PC-9 (cell line): Measurements from ENCODE around the gene ZSWIM8. TPM values are rescaled to one million over a fixed set of nuclear protein-coding genes. Genes with fewer than 3 reads are reported as not detected.
A peak's percentile ranks its signal among the peaks of the same experiment; 100 is the strongest.

Experiments used
- BruUV-seq: library from RNA; stranded (reverse); fragments of 400-500 nt; replicated peaks from 2 replicates; lab custom pipeline; 2021; lab: Mats Ljungman, UMichigan
- CTCF ChIA-PET: fragments of 300-600 bp; sonication (Branson Sonifier 250); formaldehyde crosslinking; loops from one replicate; lab custom pipeline; 2022; ENCODE audit warnings: antibody characterized with exemption; lab: Charles Lee
- POLR2A ChIA-PET: fragments of 300-600 bp; sonication (Branson Sonifier 250); formaldehyde crosslinking; loops from one replicate; lab custom pipeline; 2022; ENCODE audit warnings: antibody characterized with exemption; ENCODE audit not compliant: unreplicated experiment; lab: Charles Lee
- DNase-seq, 2 experiments: peaks; one replicate each; pipeline versions ENCODE4 v3.0.0 to v3.0.0-alpha.2; 2015 to 2022; ENCODE audit warnings: mixed read lengths in 1 of 2
- H2AFZ ChIP-seq: fragments of 200-600 bp; sonication (generic); 2 replicates; pipeline ENCODE4 v1.8.1; 2017; ENCODE audit warnings: antibody characterized with exemption
- H3F3A ChIP-seq: fragments of 200-600 bp; sonication (generic); 2 replicates; pipeline ENCODE4 v1.8.1; 2017; ENCODE audit warnings: antibody characterized with exemption, mild to moderate bottlenecking, low read depth; ENCODE audit not compliant: insufficient read depth
- H3K27ac ChIP-seq: fragments of 200-600 bp; sonication (generic); 2 replicates; pipeline ENCODE4 v1.6.1; 2016; ENCODE audit warnings: mixed run types
- H3K27me3 ChIP-seq: fragments of 200-600 bp; sonication (generic); 2 replicates; pipeline ENCODE4 v1.6.1; 2016; ENCODE audit warnings: low read depth, mixed run types; ENCODE audit not compliant: insufficient read depth
- H3K36me3 ChIP-seq: fragments of 200-600 bp; sonication (generic); 2 replicates; pipeline ENCODE4 v1.6.1; 2016; ENCODE audit warnings: low read depth, mixed run types
- H3K4me1 ChIP-seq: fragments of 200-600 bp; sonication (generic); replicated peaks from 2 replicates; pipeline ENCODE4 v1.6.1; 2016; ENCODE audit warnings: mixed run types; ENCODE audit not compliant: insufficient read depth
- H3K4me2 ChIP-seq: fragments of 200-600 bp; sonication (generic); 2 replicates; pipeline ENCODE4 v1.6.1; 2017; ENCODE audit warnings: mixed run types
- H3K4me3 ChIP-seq: fragments of 200-600 bp; sonication (generic); 2 replicates; pipeline ENCODE4 v1.6.1; 2016; ENCODE audit warnings: mixed run types
- H3K79me2 ChIP-seq: fragments of 200-600 bp; sonication (generic); 2 replicates; pipeline ENCODE4 v1.6.1; 2017; ENCODE audit warnings: low read depth, mixed run types
- H3K9me2 ChIP-seq: fragments of 200-600 bp; sonication (generic); 2 replicates; pipeline ENCODE4 v1.8.1; 2017; ENCODE audit warnings: mild to moderate bottlenecking; ENCODE audit not compliant: insufficient read depth
- H3K9me3 ChIP-seq: fragments of 200-600 bp; sonication (generic); 2 replicates; pipeline ENCODE4 v1.8.1; 2016; ENCODE audit warnings: low read depth; ENCODE audit not compliant: insufficient read depth
- H4K20me1 ChIP-seq: fragments of 200-600 bp; sonication (generic); 2 replicates; pipeline ENCODE4 v1.8.1; 2017; ENCODE audit not compliant: insufficient read depth
- CTCF ChIP-seq: fragments of 200-600 bp; sonication (generic); conservative IDR thresholded peaks from 2 replicates; pipeline ENCODE4 v1.6.1; 2017; ENCODE audit warnings: mixed run types, antibody characterized with exemption, mild to moderate bottlenecking, moderate library complexity
- EZH2 ChIP-seq: fragments of 200-600 bp; sonication (generic); IDR thresholded peaks from 2 replicates; pipeline ENCODE4 v1.8.0; 2017; ENCODE audit warnings: antibody characterized with exemption, low read depth
- intact Hi-C: fragments of 100-400 bp; cut with micrococcal nuclease; formaldehyde crosslinking; loops from one replicate; pipeline ENCODE4 v1.10.0; 2022; ENCODE audit not compliant: unreplicated experiment
- total RNA-seq: library from RNA; stranded (reverse); gene quantifications from 2 replicates; pipeline ENCODE4 v1.2.3, GENCODE V29; 2021

ZSWIM8 gene
- total RNA-seq, 1 experiment from 2014 or later: 49.2 TPM

GRCh38 chr10:73839276-73839966 is 54.0 kb downstream of the ZSWIM8 start:
- Histone ChIP-seq H3K4me3 (no peak overlapping the region), H3F3A (peaks cover 50% of the 10 kb centered on the region), H3K79me2 (0 out of 2 replicates have a peak, but pooled peaks cover 7% of the 10 kb centered on the region), H4K20me1 (peaks cover 71% of the 10 kb centered on the region), H3K27ac (0 out of 2 replicates have a peak overlapping the region, but pooled peaks have one; percentile 15), H3K9me2 (no peaks in the 10 kb centered on the region), H2AFZ (no peak overlapping the region), H3K4me1 (0 out of 2 replicates have a peak, but pooled peaks cover 6% of the 10 kb centered on the region), H3K9me3 (no peaks in the 10 kb centered on the region), H3K36me3 (peaks cover 63% of the 10 kb centered on the region), H3K27me3 (no peaks in the 10 kb centered on the region), H3K4me2 (no peak overlapping the region)
- no peak for TF ChIP-seq EZH2
- no peak for TF ChIP-seq CTCF
- intact Hi-C loops: no loop called here
- no TSS peak for BruUV-seq
- no peak for DNase-seq
- ChIA-PET CTCF (interaction anchor here (0.7 kb wide), 1 partner anchor 12 kb away, joined by 3 read pairs; no protein-coding TSS in a partner anchor), POLR2A (no interaction called here)

GRCh38 chr10:73840056-73840402 is 54.6 kb downstream of the ZSWIM8 start:
- intact Hi-C loops: no loop called here
- peak in 1 of 2 experiments; percentile 44 for DNase-seq
- ChIA-PET POLR2A (no interaction called here), CTCF (no interaction called here)
- Histone ChIP-seq H3K79me2 (0 out of 2 replicates have a peak, but pooled peaks cover 7% of the 10 kb centered on the region), H4K20me1 (peaks cover 71% of the 10 kb centered on the region), H3K4me1 (0 out of 2 replicates have a peak, but pooled peaks cover 6% of the 10 kb centered on the region), H3F3A (peaks cover 50% of the 10 kb centered on the region), H2AFZ (no peak overlapping the region), H3K9me2 (no peaks in the 10 kb centered on the region), H3K4me3 (no peak overlapping the region), H3K4me2 (no peak overlapping the region), H3K9me3 (no peaks in the 10 kb centered on the region), H3K27ac (0 out of 2 replicates have a peak overlapping the region, but pooled peaks have one; percentile 15), H3K36me3 (peaks cover 69% of the 10 kb centered on the region), H3K27me3 (no peaks in the 10 kb centered on the region)
- no TSS peak for BruUV-seq
- no peak for TF ChIP-seq EZH2
- TF ChIP-seq CTCF: no peak

GRCh38 chr10:73840403-73841060 is 55.1 kb downstream of the ZSWIM8 start:
- no peaks in the 10 kb centered on the region for H3K9me2 ChIP-seq
- no peak overlapping the region for H2AFZ ChIP-seq
- no peaks in the 10 kb centered on the region for H3K9me3 ChIP-seq
- peaks cover 71% of the 10 kb centered on the region for H4K20me1 ChIP-seq
- H3F3A ChIP-seq: peaks cover 48% of the 10 kb centered on the region
- TF ChIP-seq CTCF (no peak), EZH2 (no peak)
- H3K4me3 ChIP-seq: no peak overlapping the region
- H3K27me3 ChIP-seq: no peaks in the 10 kb centered on the region
- POLR2A ChIA-PET: no interaction called here
- DNase-seq: no peak
- no peak overlapping the region for H3K27ac ChIP-seq
- H3K4me1 ChIP-seq: 0 out of 2 replicates have a peak, but pooled peaks cover 6% of the 10 kb centered on the region
- no TSS peak for BruUV-seq
- 0 out of 2 replicates have a peak, but pooled peaks cover 7% of the 10 kb centered on the region for H3K79me2 ChIP-seq
- peaks cover 71% of the 10 kb centered on the region for H3K36me3 ChIP-seq
- CTCF ChIA-PET: no interaction called here
- no peak overlapping the region for H3K4me2 ChIP-seq
- intact Hi-C loops: no loop called here
